ENCODE data around the gene PRR27.

Gene PRR27
- long read RNA-seq, donor 1 = 0 reads
- long read RNA-seq, donor 2 = 0 reads
- long read RNA-seq, donor 3 = 0 reads
- long read RNA-seq, donor 4 = 0 reads
- long read RNA-seq, donor 5 = 0 reads
- long read RNA-seq, donor 6 = 0 reads
- long read RNA-seq, donor 7 = 0 reads
- long read RNA-seq, donor 8 = 0 reads

GRCh38 chr4:70153937-70154336 is at the start of gene PRR27:
Gene PRR27, plus strand, starts transcription at chr4:70154237. Its CDS starts 139 bp downstream, at chr4:70154376.
- DNase-seq = no peak

- DNase-seq = no peak
These were observed 43.1 kb upstream of the PRR27 start for GRCh38 chr4:70110917-70111316.

- no peak for DNase-seq
These were observed 40.4 kb upstream of the PRR27 start for GRCh38 chr4:70113656-70114055.

GRCh38 chr4:70114096-70114495 is 39.9 kb upstream of the PRR27 start:
- DNase-seq = no peak

GRCh38 chr4:70120323-70120722 is 33.7 kb upstream of the PRR27 start:
- no peak for DNase-seq

- no peak for DNase-seq
These were observed 20.6 kb upstream of the PRR27 start for GRCh38 chr4:70133473-70133872.

GRCh38 chr4:70138751-70139150 is 15.3 kb upstream of the PRR27 start:
- DNase-seq = no peak

GRCh38 chr4:70151271-70151670 is 2.8 kb upstream of the PRR27 start:
- DNase-seq = no peak

- no peak for DNase-seq
These were observed 1.9 kb upstream of the PRR27 start for GRCh38 chr4:70152088-70152487.

GRCh38 chr4:70158576-70158975 is 4.5 kb downstream of the PRR27 start:
- no peak for DNase-seq

GRCh38 chr4:70177090-70177489 is 23.1 kb downstream of the PRR27 start:
- no peak for DNase-seq

GRCh38 chr4:70178075-70178660 is 24.1 kb downstream of the PRR27 start:
- DNase-seq = no peak

- DNase-seq = no peak
These were observed 25.8 kb downstream of the PRR27 start for GRCh38 chr4:70179811-70180210.

- DNase-seq = no peak
These were observed 27.8 kb downstream of the PRR27 start for GRCh38 chr4:70181864-70182263.

- no peak for DNase-seq
These were observed 28.6 kb downstream of the PRR27 start for GRCh38 chr4:70182517-70183167.

- DNase-seq = no peak
These were observed 29.3 kb downstream of the PRR27 start for GRCh38 chr4:70183168-70183939.

GRCh38 chr4:70183940-70184246 is 29.9 kb downstream of the PRR27 start:
- DNase-seq = no peak

- DNase-seq = no peak
These were observed 33.2 kb downstream of the PRR27 start for GRCh38 chr4:70187216-70187615.

GRCh38 chr4:70190579-70190978 is 36.5 kb downstream of the PRR27 start:
- DNase-seq = no peak

- DNase-seq = no peak
These were observed 37.6 kb downstream of the PRR27 start for GRCh38 chr4:70191647-70192046.

- DNase-seq = no peak
These were observed 38.9 kb downstream of the PRR27 start for GRCh38 chr4:70192895-70193294.

- no peak for DNase-seq
These were observed 41.4 kb downstream of the PRR27 start, which contains the start of gene ODAM for GRCh38 chr4:70195425-70195824. Gene ODAM, plus strand, starts transcription at chr4:70195725. Its CDS starts 819 bp downstream, at chr4:70196544.

GRCh38 chr4:70196857-70197256 is 42.8 kb downstream of the PRR27 start:
- no peak for DNase-seq
